ENCODE results near the gene VWA2.

Gene VWA2

DNA sequence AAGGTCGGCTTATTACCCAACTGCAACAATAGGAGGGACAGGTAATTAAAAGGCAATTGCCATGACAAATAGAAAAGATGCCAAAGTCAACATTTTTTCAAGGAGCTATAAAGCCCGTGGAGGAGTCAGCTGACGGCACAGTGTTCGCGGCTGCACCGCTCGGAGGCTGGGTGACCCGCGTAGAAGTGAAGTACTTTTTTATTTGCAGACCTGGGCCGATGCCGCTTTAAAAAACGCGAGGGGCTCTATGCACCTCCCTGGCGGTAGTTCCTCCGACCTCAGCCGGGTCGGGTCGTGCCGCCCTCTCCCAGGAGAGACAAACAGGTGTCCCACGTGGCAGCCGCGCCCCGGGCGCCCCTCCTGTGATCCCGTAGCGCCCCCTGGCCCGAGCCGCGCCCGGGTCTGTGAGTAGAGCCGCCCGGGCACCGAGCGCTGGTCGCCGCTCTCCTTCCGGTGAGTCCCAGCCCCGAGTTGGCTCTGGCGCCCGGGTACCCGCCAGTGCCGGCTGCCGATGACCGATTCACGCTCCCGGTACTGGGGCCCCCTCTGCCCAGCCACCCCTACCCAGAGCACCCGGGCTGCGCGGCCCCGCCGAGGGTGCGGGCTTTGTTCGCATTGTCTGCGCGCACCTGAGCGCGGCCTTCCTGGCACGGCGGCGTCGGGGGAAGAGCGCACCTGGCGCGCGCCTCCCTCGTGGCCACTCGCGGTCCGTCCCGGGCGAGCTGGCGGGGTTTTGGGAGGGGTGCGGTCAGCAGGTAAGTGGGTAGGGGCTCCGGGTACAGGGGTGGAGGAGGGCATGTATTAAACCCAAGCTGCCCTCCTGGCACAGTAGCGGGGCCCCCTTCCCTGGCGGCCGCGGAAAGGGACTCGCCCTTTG, at the start of gene VWA2:
Gene VWA2, plus strand, starts transcription at position 138 of the 877 bp plus-strand sequence. CDS start 9,460 bp downstream, outside the sequence.
- peak within 1 kb of the TSS; percentile 42 for H3K4me3 ChIP-seq (ENCODE audit: low read length)
- peak; percentile 21 for TF ChIP-seq CTCF (conservative IDR thresholded peaks at IDR 0.05; ENCODE audit: low read depth, low read length)
- DNase-seq (ENCODE audit: low read depth) = no peak

- no peak overlapping the region for H3K4me3 ChIP-seq (ENCODE audit: low read length)
- DNase-seq (ENCODE audit: low read depth) = no peak
- no peak for TF ChIP-seq CTCF (conservative IDR thresholded peaks at IDR 0.05; ENCODE audit: low read depth, low read length)
Measured at GRCh38 chr10:114189700-114190099, 49.4 kb upstream of the VWA2 start.

- H3K4me3 ChIP-seq (ENCODE audit: low read length) = no peak overlapping the region
- TF ChIP-seq CTCF (conservative IDR thresholded peaks at IDR 0.05; ENCODE audit: low read depth, low read length) = no peak
- no peak for DNase-seq (ENCODE audit: low read depth)
Measured at GRCh38 chr10:114195079-114195478, 44.0 kb upstream of the VWA2 start.

- no peak overlapping the region for H3K4me3 ChIP-seq (ENCODE audit: low read length)
- DNase-seq (ENCODE audit: low read depth) = no peak
- TF ChIP-seq CTCF (conservative IDR thresholded peaks at IDR 0.05; ENCODE audit: low read depth, low read length) = no peak
Measured at GRCh38 chr10:114199239-114199638, 39.8 kb upstream of the VWA2 start.

DNA sequence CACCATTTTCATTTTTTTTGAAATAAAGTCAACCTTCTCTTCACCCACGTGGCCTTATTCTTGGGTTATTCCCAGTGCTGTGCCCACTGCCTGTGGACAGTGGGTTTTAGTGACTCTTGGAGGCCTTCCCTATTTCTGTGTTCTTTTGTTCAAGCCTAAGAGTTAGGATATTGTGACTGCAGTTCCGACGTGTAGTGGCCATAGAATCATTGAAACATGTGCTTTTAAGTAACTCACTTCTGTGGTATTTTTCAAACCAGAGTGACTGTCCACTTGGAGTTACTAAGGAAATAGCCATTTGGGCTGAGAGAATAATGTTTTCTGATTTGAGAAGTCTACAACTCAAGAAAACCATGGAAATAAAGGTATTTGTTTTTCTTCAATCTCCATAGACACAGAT, 36.2 kb upstream of the VWA2 start:
- TF ChIP-seq CTCF (conservative IDR thresholded peaks at IDR 0.05; ENCODE audit: low read depth, low read length) = no peak
- no peak for DNase-seq (ENCODE audit: low read depth)
- H3K4me3 ChIP-seq (ENCODE audit: low read length) = no peak overlapping the region

GRCh38 chr10:114206902-114207301, 32.2 kb upstream of the VWA2 start:
- no peak for DNase-seq (ENCODE audit: low read depth)
- TF ChIP-seq CTCF (conservative IDR thresholded peaks at IDR 0.05; ENCODE audit: low read depth, low read length) = no peak
- no peak overlapping the region for H3K4me3 ChIP-seq (ENCODE audit: low read length)

GRCh38 chr10:114207349-114207748, 31.7 kb upstream of the VWA2 start:
- TF ChIP-seq CTCF (conservative IDR thresholded peaks at IDR 0.05; ENCODE audit: low read depth, low read length) = no peak
- H3K4me3 ChIP-seq (ENCODE audit: low read length) = no peak overlapping the region

More at GRCh38 chr10:114207349-114207748, 31.7 kb upstream of the VWA2 start:
- no peak for DNase-seq (ENCODE audit: low read depth)

Data from retinal pigment epithelial cell (primary cell).